H4 (cell line): ENCODE results near the gene LRRN4. TPM values are rescaled to one million over a fixed set of nuclear protein-coding genes. Genes with fewer than 3 reads are reported as not detected.
"Not testable (repeated sequence)": the region's sequence is repeated elsewhere in the genome, so short reads cannot be mapped to it uniquely, and the experiment has no call there.

ENCODE experiments used
- DNase-seq: peaks from one replicate; pipeline ENCODE4 v3.0.0-alpha.2; 2015; ENCODE audit warnings: low spot score
- total RNA-seq: library from RNA; depleted of rRNA; stranded (reverse); fragments of >200 nt; shearing (Covaris generic); gene quantifications from 2 replicates; pipeline ENCODE4 v1.2.3, GENCODE V29; 2014

The LRRN4 gene
- total RNA-seq, 1 experiment from 2014 or later: not detected

DNA sequence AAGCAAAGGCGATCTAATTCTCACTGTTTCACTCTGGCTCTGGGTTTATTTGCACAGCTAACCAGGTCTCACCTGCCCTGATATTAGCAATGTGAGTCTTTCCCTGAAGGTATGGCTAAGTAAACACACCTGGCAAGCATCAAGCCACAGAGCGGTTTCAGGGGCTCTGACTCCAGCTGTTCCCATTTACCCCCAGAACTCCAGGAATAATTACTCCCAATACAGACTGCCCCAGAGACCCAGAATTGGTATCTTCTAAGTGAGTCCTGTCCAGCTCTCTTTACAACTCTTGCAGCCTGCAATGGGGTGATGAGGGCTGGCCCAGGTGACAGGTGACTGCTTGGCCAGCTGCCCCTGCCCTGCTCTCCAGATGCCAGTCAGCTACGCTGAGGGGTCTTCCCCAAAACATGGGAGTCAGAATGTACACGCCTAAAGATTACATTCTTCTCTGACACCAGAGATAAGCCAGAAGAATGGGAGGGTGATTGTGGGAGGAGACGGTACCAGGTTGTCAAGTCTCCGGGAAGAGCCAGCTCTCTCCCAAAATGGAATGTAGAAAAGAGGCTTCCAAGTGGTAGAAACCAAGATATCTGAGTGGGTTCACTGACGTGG, 4.9 kb upstream of the LRRN4 start:
- no peak for DNase-seq

DNA sequence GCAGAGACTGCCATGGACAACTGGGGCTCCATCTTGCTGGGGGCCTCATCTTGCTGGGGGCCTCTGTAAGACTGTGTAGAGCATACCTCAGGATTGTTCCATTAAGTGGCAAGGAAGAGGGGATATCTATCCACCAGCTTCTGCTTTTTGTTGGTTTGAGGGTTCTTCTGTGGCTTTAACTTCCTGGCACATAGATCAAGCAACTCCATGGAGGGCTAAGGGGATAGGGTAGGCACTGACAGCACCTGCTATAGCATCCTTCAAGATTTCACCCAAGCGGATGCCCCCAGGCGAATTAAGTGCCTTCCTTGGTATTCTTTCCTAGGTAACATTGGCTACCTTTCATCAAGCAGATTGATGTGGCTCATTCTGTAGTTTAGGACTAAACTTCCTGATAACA, 3.8 kb upstream of the LRRN4 start:
- DNase-seq: no peak

DNA sequence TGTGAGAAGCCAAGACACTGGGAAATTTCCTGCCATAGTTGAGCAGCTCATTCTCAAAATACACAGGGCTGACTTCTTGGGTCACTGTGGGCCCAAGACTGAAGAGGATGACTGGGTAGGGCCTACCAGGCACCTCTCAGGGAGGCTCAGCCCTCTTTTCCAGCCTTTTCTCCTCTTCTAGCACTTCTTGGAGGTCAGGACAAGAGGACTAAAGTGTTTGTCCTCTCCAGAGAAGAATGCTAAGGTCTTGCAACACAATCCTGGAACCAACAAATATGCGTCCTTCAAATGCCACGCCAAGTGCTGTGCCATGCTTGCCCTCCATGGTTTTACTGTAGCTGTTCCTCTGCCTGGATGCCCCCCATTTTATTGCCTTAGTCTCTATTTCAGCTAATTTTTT, 3.3 kb upstream of the LRRN4 start:
- no peak for DNase-seq

DNA sequence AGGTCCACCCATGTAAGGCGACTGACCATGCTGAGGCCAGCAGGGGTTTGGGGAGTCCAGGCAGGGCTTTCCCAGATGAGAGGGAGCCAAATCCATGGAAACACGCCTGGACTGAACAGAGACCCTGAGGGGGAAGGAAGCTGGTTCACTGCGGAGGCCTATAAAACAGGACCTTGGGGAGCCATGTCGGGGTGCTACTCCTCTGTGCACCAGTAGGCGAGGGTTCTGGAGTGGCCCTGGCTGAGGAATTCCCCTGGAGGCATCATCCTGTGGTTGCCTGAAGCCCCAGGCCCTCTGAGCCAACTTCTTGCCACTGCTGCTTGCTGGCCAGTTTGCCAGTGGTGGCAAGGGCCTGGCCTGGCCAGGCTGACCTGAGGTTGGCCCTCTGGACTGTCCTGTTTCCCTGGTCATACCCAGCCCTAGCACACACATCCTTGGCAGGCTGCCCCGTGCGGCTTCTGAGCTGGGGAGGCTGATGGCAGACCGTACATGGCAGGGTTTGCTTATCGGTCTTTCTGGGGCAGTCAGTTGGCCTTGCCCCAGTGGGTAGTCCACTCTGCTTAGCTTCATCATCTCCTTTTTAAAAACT, 2.2 kb upstream of the LRRN4 start:
- no peak for DNase-seq

DNA sequence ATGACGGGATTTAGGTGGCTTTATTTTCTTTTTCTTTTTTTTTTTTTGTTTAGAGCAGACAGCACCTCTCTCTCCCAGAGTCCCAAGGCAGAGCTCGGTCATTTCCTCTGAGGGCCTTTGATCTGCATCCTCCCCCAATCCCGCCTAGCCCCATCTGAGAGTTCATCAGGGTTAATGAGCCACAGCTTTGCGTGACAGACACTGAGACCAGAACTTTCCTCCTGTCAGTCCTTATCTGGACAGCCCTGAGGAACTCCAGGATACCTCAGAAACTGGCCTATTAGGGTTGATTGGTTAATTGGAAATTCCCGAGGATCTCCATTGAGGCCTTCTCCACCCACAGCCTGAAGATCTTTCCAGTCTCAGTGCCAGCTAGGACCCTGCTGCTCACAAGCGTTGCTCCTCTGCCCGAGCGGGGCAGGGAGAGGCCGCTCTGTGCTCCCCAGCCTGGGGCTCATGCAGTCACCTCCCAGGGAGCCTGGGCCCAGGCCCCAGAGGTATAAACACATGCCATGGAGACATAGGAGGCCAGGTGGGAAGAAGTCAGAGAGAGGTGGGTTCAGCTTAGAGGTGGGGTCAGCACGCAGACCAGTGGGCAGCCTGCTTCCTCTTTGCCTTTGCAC, 1.4 kb upstream of the LRRN4 start:
- DNase-seq: no peak

DNA sequence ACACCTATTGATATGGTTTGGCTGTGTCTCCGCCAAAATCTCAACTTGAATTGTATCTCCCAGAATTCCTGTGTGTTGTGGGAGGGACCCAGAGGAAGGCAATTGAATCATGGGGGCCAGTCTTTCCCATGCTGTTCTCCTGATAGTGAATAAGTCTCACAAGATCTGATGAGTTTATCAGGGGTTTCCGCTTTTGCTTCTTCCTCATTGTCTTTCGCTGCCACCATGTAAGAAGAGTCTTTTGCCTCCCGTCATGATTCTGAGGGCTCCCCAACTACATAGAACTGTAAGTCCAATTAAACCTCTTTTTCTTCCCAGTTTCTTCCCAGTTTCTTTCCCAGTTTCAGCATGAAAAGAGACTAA, 810 bp upstream of the LRRN4 start:
- not testable (repeated sequence) for DNase-seq

DNA sequence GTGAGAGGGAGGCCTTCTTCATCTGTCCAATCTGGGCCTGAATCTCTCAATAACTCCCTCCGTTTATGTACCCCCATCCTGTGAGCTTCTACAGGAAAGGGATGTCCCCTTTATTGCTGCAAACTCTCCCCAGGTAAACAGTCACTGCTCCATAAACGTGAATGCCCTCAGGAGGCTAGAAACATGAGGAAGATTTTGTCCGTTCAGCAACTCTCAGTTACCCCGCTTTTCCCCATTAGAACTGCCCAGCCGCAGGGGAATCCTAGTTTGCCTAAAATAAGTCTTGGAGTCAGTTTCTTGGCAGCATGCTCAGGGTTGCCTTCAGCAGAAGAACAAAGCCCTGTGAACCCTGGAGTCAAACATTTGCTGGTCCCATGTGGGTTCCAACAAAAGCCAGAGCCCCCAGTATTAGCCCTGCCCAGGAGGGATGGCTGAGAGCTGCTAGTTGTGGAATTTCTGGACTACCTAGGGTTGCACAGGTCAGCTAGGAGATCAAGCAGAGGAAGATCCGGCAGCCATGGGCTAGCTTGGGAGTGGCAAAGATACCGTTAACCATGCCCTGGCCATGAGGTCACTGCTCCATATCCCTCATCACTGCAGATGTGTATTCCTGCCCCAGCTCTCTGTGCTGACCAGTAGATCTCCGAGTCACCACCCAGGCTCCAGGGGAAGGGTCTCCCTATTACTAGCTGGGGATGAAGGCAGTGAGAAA, 640 bp downstream of the LRRN4 start:
- no peak for DNase-seq

DNA sequence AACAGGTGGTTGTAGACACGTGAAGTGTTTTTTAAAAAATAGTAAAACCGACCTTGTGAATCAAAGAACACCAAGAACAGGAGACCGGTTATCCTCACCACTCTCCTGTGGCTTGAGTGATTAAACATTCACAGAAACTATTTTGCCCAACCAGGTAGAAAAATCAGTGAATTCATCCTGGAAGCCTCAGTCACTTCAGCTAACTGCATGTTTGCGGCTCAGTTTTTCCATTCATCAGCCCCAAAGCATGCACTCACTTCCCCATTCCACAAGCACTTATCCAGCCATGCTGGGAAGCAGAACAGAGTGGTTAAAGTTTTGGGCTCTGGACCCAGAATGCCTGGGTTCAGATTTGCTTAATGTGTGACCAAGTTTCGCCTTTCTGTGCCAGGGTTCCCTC, 2.4 kb downstream of the LRRN4 start:
- DNase-seq: no peak

DNA sequence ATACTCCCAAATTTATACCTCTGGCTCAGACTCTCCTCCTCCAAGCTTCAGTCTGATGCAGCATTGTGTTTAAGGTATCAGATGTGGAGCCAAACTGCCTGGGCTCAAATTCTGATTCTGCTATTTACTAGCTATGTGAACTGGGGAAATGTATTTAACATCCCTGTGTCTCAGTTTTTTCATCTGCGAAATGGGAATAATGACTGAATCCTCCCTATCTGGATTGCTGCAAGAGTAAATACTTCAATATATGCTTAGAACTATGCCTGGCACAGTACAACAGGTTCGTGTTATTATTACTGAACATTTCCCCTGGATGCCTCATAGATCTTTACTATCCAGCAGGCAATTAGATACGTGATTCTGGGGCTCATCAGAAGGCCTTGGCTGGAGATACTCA, 5.5 kb downstream of the LRRN4 start:
- DNase-seq: no peak

DNA sequence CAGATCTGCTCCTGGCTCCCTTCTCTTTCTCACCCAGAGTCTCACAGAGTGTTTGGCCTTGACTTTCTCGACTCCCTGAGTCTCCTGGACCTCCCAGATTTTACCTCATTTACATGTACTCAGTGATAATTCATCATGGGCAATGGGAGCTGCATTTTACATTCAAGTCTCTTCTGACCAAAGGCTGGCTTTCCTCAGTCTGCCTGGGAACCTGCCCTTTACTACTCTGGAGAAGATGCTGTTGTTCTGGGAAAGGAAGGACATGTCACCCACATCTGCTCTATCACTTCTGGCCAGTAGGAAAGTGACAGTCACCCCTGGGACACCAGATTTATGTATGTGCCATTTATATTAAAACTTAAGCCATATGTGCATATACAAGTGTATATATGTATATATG, 7.4 kb downstream of the LRRN4 start:
- no peak for DNase-seq

DNA sequence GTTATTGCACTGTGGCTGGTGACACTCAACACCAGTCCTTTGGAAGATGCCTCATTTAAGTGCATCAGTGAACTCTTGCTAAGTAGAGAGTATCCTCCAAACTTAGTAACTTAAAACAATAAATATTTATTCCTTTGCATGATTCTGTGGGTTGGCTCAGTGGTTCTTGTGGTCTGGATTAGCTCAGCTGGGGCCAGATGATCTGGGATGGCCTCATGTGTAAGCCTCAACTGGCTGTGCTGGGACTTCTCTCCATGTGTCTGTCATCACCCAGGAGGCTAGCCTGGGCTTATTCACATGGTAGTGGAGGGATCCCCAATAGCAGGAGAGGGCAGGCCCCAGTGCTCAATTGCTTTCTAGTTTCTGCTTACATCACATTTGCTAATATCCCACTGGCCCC, 8.3 kb downstream of the LRRN4 start:
- DNase-seq: no peak

DNA sequence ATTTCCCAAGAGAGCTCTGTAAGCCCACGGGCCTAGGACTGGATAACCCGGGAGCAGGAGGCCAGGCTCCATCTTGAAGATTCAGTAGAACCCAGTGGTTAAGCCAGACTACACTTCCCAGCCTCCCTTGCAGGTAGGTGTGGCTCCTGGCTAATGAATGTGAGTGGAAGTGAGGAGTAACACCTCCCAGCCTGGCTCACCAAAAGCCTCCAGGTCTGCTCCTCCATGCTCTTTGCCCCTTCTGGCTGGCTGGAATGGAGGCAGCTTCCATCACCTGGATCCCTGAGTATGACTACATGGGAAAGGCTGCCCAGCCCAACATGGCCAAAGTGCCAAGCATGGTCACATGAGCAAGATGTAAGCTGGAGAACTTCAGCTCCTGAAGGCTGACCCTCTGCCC, 9.7 kb downstream of the LRRN4 start:
- DNase-seq: no peak

DNA sequence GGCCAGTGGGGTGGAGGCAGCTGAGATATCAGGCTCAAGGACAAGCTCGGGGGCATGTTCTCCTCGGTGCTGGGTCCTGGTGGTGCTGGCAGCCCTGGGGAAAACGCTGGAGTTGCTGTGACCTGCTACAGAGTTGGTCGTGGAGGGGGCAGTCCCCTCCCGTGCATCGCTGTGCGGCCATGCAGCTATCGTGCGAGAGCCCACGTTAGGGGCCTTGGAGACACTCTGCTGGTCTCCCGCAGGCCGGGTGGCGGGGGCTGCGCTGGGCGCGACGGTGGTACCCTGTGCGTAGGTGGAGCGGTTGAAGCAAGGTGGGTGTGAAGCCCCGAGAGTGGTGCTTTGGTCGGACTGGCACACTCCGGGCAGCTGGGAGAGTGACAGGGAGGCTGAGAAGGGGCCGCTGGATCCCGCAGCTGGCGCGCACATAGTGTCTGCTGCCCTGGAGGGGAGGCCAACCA, 12.0 kb downstream of the LRRN4 start:
- no peak for DNase-seq

DNA sequence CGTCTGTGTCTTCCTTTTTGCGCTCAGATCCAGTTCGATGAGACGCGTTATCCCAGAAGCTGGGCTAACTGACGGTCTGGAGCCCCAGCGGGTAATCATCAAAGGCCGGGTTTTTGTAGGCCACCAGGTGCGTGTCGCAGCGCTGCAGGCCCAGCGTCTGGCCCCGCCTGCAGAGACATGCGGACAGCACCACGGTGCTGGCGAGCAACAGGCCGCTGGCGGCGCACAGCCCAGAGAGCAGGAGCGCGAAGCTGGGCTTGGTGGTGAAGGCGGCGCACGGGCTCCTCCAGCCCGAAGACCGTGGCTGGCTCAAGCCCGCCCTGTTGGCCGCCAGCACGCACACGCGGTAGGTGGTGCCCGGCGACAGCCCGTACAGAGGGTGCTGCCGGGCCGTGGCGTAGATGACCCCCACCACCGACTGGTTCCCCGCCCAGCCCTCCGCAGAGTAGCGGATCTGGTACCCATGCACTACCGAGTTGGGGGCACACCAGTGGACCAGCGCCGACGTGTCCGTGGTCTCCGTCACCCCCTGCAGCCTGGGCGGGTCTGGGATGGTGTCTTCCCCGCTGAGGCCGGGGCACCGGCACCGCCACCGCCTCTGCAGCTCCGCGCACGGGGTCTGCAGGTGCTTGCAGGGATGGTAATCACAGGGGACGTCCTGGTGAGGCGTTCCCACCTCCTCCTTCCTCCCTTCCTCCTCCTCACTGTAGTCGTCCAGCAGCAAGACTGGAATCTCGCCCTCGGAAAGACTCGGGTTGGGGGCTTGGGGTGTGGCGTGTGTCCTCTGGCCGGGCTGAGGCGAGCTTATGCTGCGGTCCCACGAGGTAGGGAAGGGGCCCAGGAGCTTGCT, 12.7 kb downstream of the LRRN4 start:
- no peak for DNase-seq

DNA sequence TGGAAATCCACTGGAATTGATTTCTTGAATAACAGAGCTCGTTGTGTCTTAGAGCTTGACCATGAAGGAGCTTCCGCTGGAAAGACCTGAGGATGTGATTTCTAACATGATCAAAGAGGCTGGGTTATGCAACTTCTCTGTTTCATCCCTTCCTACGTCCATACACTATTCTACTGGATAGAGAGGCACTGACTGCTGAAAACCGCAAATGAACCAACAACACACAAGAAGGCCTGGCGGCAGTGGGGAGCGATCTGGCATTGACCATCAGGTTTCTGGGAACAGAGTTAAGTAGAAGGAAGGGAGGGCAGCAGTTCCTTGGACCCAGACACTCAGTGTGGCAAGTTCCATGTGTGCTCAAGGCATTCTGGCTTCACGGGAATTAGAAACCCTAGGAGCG, 13.3 kb downstream of the LRRN4 start:
- DNase-seq: no peak

DNA sequence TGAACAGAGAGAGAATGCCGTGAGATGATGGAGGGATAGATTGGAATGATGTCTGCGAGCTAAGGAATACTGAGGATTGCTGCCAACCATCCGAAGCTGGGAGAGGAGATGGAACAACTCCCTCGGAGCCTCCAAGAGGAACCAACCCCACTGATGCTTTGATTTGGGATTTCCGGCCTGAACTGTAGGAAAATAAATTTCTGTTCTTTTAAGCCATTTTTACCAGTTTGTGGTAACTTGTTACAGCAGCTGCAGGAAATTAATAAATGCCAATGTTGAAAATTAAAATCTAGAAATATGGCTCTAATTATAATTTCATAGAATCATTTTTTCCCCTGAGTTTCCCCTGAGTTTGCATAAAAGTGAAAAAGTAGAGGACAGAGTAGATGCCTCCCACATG, 14.1 kb downstream of the LRRN4 start:
- DNase-seq: no peak

DNA sequence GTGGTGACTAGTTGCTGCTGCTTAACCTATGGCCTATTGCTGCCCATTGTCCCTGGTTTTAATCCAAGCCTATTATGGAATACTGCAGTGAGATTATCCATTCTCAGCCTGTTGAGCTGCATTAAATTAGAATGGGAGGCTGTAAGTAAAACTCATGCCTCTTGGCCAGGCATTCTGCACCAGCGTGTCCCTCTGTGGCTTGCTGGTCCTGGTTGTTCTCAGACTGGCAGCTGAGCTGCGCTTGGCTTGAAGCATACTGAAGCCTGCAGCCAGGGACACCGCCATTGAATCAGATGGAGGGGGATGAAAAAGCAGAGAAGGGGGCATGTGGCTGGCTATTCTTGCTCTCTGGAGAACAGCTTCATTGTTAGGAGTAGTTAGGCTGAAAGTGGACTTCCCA, 15.6 kb downstream of the LRRN4 start:
- DNase-seq: no peak

DNA sequence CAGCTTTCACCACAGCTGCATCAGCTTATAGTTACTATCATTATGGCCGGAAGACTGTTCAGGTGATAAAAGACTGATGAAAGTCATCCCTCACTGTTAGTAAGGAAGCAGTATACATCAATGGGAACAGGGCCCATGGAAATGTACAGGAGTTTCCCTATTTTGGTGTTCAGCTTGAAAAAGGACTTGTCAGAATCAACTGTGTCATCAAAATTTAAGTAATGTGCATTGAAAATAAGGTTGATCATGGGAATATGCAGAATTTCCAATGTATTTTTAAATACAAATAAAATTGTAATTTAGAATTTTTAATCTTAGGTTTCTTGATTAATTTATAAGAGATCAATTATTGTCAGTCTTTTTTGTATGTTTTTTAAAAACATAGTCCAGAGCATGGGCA, 16.8 kb downstream of the LRRN4 start:
- no peak for DNase-seq

DNA sequence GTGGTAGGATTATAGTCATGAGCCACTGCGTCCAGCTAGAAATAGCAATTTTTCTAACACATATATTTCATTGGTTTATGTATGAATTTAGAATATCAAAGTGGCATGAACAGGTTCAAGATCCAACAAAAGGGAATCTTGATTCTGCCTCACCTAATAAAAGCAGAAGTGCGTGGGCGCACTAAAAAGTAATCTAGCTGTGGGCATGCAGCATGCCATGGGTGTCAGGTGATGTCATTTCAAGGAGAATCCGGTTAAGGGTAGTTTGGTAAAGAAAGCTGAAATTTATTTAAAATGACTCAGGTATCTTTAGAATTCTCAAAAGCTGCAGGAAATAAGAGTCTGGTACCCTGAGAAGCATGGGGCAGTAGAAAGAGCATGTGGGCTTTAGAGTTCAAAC, 17.6 kb downstream of the LRRN4 start:
- DNase-seq: no peak

DNA sequence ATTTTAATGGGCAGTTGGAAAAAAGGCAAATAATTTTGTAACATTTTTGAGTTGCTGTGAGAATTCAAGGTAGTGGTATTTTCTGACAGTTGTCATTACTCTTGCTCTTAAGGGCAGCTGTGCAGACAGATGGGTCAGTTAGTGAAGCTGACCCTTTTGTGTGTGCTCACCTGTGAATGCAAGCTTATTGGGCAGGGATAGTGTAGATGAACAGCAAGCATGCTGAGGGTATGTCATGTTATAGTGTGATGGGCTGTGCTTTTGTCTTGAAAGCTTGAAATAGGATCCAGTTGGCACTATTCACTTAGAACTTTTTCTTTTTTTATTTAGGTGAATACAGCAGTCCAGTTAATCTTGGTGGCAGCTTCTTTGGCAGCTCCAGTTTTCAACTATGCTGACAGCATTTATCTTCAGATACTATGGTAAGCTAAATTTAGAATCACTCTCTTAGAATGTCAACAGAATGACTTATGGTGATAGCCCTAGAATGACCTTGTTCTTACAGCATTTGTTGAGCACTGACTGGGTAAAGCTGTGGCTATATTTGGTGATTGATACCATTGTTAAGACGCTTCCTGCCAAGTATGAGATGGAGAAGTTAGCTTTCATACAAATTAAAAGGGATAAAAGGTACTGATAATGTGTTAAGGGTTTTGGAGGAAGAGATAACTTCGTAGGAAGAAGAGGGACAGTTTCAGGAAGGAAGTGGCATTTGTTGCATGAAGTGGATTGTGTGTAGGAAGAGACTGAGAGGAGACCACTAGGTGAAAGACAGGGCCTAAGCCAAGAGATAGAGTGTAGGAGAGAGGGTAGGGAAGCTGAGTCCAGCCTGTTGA, 19.5 kb downstream of the LRRN4 start:
- DNase-seq: no peak

DNA sequence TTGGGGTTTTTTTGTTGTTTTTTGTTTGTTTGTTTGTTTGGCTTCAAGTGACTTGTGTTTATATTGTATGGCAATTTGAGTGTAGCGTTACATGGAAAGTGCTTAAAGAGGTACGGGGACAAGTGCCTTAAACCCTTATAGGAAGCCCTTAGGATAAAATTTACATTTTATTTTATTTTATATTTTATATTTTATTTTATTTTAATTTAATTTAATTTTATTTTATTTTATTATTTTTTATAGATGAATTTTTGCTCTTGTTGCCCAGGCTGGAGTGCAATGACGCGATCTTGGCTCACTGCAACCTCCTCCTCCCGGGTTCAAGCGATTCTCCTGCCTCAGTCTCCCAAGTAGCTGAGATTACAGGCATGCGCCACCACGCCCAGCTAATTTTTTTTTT, 21.0 kb downstream of the LRRN4 start:
- not testable (repeated sequence) for DNase-seq
